RWPE2 (cell line): ENCODE data around the gene MTM1.

ENCODE experiments used
- ATAC-seq: fragments of 200-7000 bp; cut with Tn5 transposase; 3 replicates; pipeline ENCODE4 v1.9.1; 2021; ENCODE audit warnings: low read depth
- DNase-seq: peaks from one replicate; pipeline ENCODE4 v3.0.0-alpha.2; 2020; ENCODE audit warnings: low spot score
- H3K27ac ChIP-seq: fragments of 450-650 bp; 2 replicates; pipeline ENCODE4 v1.5.1; 2017; ENCODE audit warnings: mild to moderate bottlenecking; ENCODE audit not compliant: poor library complexity, severe bottlenecking
- H3K27me3 ChIP-seq: fragments of 250-450 bp; sonication (Bioruptor Pico); 2 replicates; pipeline ENCODE4 v1.5.1; 2021; ENCODE audit warnings: mild to moderate bottlenecking, moderate library complexity; ENCODE audit not compliant: insufficient read depth, poor library complexity, severe bottlenecking
- H3K36me3 ChIP-seq: fragments of 250-450 bp; sonication (Bioruptor Pico); 2 replicates; pipeline ENCODE4 v1.5.1; 2020; ENCODE audit warnings: low read depth, mild to moderate bottlenecking, moderate library complexity
- H3K4me1 ChIP-seq: fragments of 250-450 bp; sonication (Bioruptor Pico); 2 replicates; pipeline ENCODE4 v1.5.1; 2021; ENCODE audit warnings: mild to moderate bottlenecking, moderate library complexity; ENCODE audit not compliant: insufficient read depth, poor library complexity, severe bottlenecking
- H3K4me3 ChIP-seq: fragments of 250-450 bp; sonication (Bioruptor Pico); 2 replicates; pipeline ENCODE4 v1.5.1; 2021; ENCODE audit warnings: mild to moderate bottlenecking, moderate library complexity; ENCODE audit not compliant: severe bottlenecking
- H3K9me3 ChIP-seq: fragments of 250-450 bp; sonication (Bioruptor Pico); 2 replicates; pipeline ENCODE4 v1.5.1; 2021; ENCODE audit warnings: mild to moderate bottlenecking, moderate library complexity; ENCODE audit not compliant: severe bottlenecking
- TF ChIP-seq, protein P1 (sequence below): fragments of 450-650 bp; IDR thresholded peaks from one replicate; pipeline ENCODE4 v1.5.1; 2017; ENCODE audit warnings: mild to moderate bottlenecking, moderate library complexity; ENCODE audit not compliant: poor library complexity, severe bottlenecking

The MTM1 gene

DNA sequence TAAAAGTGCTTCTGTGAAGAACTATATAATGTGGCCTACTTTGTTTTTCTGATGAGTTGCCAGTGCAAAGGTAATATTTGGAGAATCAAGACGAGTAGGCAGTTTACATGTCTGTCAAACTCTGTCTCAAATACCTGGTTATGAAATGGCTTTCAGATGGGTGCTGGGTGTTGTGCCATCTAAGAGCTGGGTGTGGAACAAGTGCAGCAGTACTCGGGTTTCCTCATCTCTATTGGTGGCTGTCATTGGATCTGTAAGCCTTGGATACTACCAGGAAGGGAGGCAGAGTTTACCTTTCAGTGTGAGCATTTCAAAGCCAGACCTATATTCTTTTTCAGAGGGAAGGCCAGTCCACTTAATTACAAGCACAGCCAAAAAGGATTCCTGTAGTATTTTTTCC, 37.2 kb downstream of the MTM1 start:
- no peak for DNase-seq
- Histone ChIP-seq H3K27me3 (no peaks in the 10 kb centered on the region), H3K4me3 (no peak overlapping the region), H3K4me1 (no peaks in the 10 kb centered on the region), H3K36me3 (no peaks in the 10 kb centered on the region), H3K9me3 (no peaks in the 10 kb centered on the region), H3K27ac (no peak overlapping the region)
- TF ChIP-seq, protein P1, sequence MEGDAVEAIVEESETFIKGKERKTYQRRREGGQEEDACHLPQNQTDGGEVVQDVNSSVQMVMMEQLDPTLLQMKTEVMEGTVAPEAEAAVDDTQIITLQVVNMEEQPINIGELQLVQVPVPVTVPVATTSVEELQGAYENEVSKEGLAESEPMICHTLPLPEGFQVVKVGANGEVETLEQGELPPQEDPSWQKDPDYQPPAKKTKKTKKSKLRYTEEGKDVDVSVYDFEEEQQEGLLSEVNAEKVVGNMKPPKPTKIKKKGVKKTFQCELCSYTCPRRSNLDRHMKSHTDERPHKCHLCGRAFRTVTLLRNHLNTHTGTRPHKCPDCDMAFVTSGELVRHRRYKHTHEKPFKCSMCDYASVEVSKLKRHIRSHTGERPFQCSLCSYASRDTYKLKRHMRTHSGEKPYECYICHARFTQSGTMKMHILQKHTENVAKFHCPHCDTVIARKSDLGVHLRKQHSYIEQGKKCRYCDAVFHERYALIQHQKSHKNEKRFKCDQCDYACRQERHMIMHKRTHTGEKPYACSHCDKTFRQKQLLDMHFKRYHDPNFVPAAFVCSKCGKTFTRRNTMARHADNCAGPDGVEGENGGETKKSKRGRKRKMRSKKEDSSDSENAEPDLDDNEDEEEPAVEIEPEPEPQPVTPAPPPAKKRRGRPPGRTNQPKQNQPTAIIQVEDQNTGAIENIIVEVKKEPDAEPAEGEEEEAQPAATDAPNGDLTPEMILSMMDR = no peak
- no peak for ATAC-seq

DNA sequence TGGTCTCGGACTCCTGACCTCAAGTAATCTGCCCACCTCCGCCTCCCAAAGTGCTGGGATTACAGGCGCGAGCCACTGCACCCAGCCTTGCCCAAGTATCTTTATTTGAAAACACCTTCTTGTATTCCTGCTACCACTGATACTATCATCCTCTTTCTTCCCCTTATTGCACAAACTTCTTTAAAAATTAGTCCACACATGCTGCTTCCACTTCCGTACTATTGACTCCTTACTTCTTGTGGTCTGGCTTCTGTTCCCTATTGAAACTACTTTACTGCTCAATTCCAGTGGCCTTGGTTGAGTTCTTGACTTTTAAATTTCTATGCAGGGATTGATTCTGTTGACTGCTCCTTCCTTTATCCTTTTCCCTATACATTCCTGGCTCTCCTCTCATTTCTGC, 38.8 kb downstream of the MTM1 start:
- Histone ChIP-seq H3K27ac (no peak overlapping the region), H3K27me3 (no peaks in the 10 kb centered on the region), H3K9me3 (no peaks in the 10 kb centered on the region), H3K4me1 (no peaks in the 10 kb centered on the region), H3K36me3 (no peaks in the 10 kb centered on the region), H3K4me3 (no peak overlapping the region)
- TF ChIP-seq, protein P1 = no peak
- ATAC-seq (no peak), DNase-seq (no peak)

DNA sequence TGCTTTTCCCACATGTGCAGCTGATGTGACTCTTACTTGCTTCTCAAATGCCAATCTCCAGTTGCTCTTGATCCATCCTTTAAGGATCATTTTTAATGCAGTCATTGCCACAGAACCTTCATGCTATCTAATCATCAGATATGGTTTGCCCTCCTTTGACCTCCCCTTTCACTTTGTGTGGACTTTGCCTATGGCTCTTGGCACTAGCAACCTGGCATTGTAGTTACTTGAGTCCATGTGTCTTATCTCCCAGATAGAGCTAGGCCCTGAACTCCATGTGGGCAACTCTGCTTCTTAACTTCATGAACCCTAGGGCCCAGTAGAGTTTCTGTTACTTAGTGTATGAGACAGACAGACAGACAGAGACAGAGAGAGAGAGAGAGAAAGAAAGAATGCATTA, 41.6 kb downstream of the MTM1 start:
- ATAC-seq (no peak), DNase-seq (no peak)
- no peak overlapping the region for H3K27ac ChIP-seq
- TF ChIP-seq, protein P1 = no peak
- H3K36me3 ChIP-seq = no peaks in the 10 kb centered on the region
- no peaks in the 10 kb centered on the region for H3K9me3 ChIP-seq
- no peak overlapping the region for H3K4me3 ChIP-seq
- no peaks in the 10 kb centered on the region for H3K27me3 ChIP-seq
- no peaks in the 10 kb centered on the region for H3K4me1 ChIP-seq

DNA sequence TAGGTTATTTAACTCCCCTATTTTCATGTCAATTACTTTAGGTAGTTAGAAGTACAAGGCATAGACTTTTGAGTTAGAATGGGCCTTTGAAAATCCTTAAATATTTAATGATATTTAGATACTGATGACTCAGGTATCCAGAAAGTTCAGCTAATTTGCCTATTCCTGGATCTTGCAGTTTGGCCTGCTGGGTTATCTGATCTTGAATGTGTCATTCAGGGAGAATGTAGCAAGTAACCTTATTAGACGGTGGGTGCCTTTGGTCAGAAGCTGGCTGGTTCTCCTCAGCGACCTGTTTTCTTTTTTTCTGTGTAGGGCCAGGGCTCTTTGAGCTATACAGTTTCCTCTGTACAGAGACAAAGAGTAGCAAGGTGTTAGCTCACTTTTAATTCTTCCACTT, 42.0 kb downstream of the MTM1 start:
- H3K36me3 ChIP-seq = no peaks in the 10 kb centered on the region
- no peaks in the 10 kb centered on the region for H3K4me1 ChIP-seq
- no peaks in the 10 kb centered on the region for H3K9me3 ChIP-seq
- H3K27ac ChIP-seq = no peak overlapping the region
- H3K27me3 ChIP-seq = no peaks in the 10 kb centered on the region
- TF ChIP-seq, protein P1 = no peak
- H3K4me3 ChIP-seq = no peak overlapping the region
- ATAC-seq (no peak), DNase-seq (no peak)

DNA sequence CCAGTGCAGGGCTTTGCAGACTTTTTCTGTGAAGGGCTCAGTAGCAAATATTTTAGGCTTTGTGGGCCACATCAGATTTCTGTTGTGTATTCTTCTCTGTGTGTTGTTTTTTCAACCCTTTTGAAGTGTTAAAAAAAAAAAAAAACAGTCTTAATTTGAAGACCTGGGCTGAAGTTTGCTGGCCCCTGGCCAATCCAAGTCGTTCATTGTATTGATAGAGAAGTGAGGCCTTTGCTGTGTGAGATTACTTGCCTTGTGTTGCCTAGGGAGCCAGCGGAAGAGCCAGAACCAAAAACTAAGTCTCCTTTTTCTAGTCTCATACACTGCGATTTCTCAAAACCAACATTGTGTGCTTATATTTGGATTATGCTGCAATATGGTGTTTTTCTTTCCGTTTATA, 46.9 kb downstream of the MTM1 start:
- H3K27ac ChIP-seq = no peak overlapping the region
- no peak for ATAC-seq
- H3K36me3 ChIP-seq = no peaks in the 10 kb centered on the region
- TF ChIP-seq, protein P1 = no peak
- no peak overlapping the region for H3K4me3 ChIP-seq
- H3K9me3 ChIP-seq = no peaks in the 10 kb centered on the region
- no peaks in the 10 kb centered on the region for H3K4me1 ChIP-seq
- no peaks in the 10 kb centered on the region for H3K27me3 ChIP-seq
- no peak for DNase-seq
